C4-2B (cell line): ENCODE results near the gene RABIF.

Source experiments
- CTCF ChIP-seq: fragments of 450-650 bp; conservative IDR thresholded peaks from 2 replicates; pipeline ENCODE4 v1.5.1; 2017; ENCODE audit warnings: mild to moderate bottlenecking
- ZFX ChIP-seq: fragments of 450-650 bp; IDR thresholded peaks from 2 replicates; pipeline ENCODE4 v1.6.1; 2017

DNA sequence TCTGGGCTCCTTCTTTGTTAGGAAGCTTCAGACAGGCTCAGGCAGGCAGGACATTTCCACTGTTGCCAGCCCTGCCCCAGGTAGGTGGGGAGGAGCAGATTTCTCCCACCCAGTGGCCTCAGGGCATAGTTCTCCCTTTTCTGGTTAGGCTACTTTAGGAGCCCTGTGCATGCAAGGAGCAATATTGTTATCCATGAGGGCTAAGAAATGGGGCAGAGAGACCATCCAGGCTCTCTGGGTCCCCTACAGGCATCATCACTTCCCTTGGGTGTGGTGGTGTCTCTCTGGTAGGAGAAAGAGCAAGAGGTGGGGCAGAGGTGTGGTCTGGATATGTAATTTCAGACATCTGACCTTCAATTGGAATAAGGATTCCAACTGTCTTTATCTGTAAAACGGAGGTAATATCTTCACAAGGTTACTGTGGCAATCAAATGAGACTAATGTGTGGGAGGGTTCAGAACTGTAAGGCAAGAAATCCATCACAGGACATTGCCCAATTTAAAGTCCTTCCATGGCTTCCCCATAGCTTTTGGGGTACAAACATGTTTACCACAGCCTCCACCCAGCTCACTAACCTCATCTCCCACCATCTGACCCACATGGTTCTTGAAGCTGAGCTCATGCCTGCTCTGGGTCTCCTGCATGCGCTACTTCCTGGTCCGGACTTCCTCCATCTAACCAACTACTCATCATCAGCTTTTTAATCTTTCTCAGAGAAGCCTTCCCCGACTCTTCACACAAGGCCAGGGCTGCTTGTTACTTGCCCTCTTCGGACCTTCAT, 52.1 kb downstream of the RABIF start:
- TF ChIP-seq CTCF (no peak), ZFX (no peak)
